H1 (cell line): ENCODE data around the gene P2RX1. TPM values are rescaled to one million over a fixed set of nuclear protein-coding genes. Genes with fewer than 3 reads are reported as not detected.

Experiments
- CTCF ChIA-PET: fragments of 300-600 bp; sonication (Branson Sonifier 250); formaldehyde crosslinking; loops from one replicate; lab custom pipeline; 2021; ENCODE audit not compliant: partially characterized antibody; lab: Charles Lee
- POLR2A ChIA-PET: fragments of 300-600 bp; sonication (Branson Sonifier 250); formaldehyde crosslinking; loops from one replicate; lab custom pipeline; 2021; ENCODE audit warnings: inconsistent platforms; ENCODE audit not compliant: partially characterized antibody; lab: Charles Lee
- DNase-seq, 2 experiments: peaks; one replicate each; pipeline versions ENCODE4 v3.0.0 to v3.0.0-alpha.2; 2010 to 2022; ENCODE audit warnings: low spot score in 2 of 2, low read depth in 1 of 2, mixed read lengths in 1 of 2
- FAIRE-seq: peaks from 2 replicates; lab custom pipeline; 2011; peaks lifted over from hg19 to GRCh38; lab: Jason Lieb, UNC
- H2AFZ ChIP-seq: 2 replicates; pipeline ENCODE4 v1.8.1; 2012; ENCODE audit warnings: low read length, inconsistent platforms
- H2AK5ac ChIP-seq: 2 replicates; pipeline ENCODE4 v1.6.1; 2013; ENCODE audit warnings: low read depth, low read length
- H2BK120ac ChIP-seq: replicated peaks from 2 replicates; pipeline ENCODE3; 2013; ENCODE audit warnings: low read depth, low read length, inconsistent platforms
- H2BK12ac ChIP-seq: 2 replicates; pipeline ENCODE4 v1.6.1; 2013; ENCODE audit warnings: low read depth, low read length
- H2BK15ac ChIP-seq: 2 replicates; pipeline ENCODE4 v1.6.1; 2013; ENCODE audit warnings: low read length
- H2BK20ac ChIP-seq: 2 replicates; pipeline ENCODE4 v1.6.1; 2013; ENCODE audit warnings: low read length
- H2BK5ac ChIP-seq: 2 replicates; pipeline ENCODE4 v1.6.1; 2013; ENCODE audit warnings: low read depth, low read length
- H3K14ac ChIP-seq: 2 replicates; pipeline ENCODE4 v1.6.1; 2013; ENCODE audit warnings: inconsistent platforms; ENCODE audit not compliant: insufficient read length
- H3K18ac ChIP-seq: 2 replicates; pipeline ENCODE4 v1.6.1; 2013; ENCODE audit warnings: low read length; ENCODE audit errors: extremely low read depth
- H3K23ac ChIP-seq: 2 replicates; pipeline ENCODE4 v1.6.1; 2013; ENCODE audit warnings: inconsistent platforms; ENCODE audit not compliant: insufficient read length
- H3K23me2 ChIP-seq: 2 replicates; pipeline ENCODE4 v1.6.1; 2013; ENCODE audit warnings: low read depth, low read length
- H3K27ac ChIP-seq: 2 replicates; pipeline ENCODE4 v1.6.1; 2011; ENCODE audit warnings: low read depth, low read length, inconsistent platforms
- H3K27me3 ChIP-seq, 4 experiments: replicated peaks in 1 of 4; 1 replicate in 1 of 4; 2 replicates in 3 of 4; pipeline versions ENCODE4 v1.6.1 to v1.8.1; 2011 to 2013; ENCODE audit warnings: low read length in 3 of 4, mild to moderate bottlenecking in 3 of 4, inconsistent platforms in 2 of 4, mixed read lengths in 2 of 4, moderate library complexity in 1 of 4; ENCODE audit not compliant: control insufficient read depth in 3 of 4, insufficient read depth in 3 of 4; ENCODE audit errors: extremely low read depth in 1 of 4
- H3K36me3 ChIP-seq, 4 experiments: 2 replicates each; pipeline versions ENCODE4 v1.6.1 to v1.8.1; 2011 to 2013; ENCODE audit warnings: mild to moderate bottlenecking in 4 of 4, low read length in 3 of 4, moderate library complexity in 2 of 4, control low read depth in 1 of 4, inconsistent platforms in 1 of 4; ENCODE audit not compliant: insufficient read depth in 4 of 4, control insufficient read depth in 2 of 4
- H3K4ac ChIP-seq: replicated peaks from 2 replicates; pipeline ENCODE3; 2013; ENCODE audit warnings: low read length, low read depth, mixed read lengths, inconsistent platforms; ENCODE audit not compliant: insufficient read length
- H3K4me1 ChIP-seq, 4 experiments: replicated peaks in 1 of 4; 1 replicate in 1 of 4; 2 replicates in 3 of 4; pipeline versions ENCODE4 v1.6.1 to v1.8.1; 2011 to 2013; ENCODE audit warnings: low read length in 3 of 4, inconsistent platforms in 2 of 4, mixed read lengths in 1 of 4; ENCODE audit not compliant: insufficient read depth in 4 of 4, control insufficient read depth in 3 of 4
- H3K4me2 ChIP-seq, 2 experiments: 2 replicates each; pipeline versions ENCODE4 v1.6.1 to v1.8.1; 2011 to 2013; ENCODE audit warnings: low read depth in 2 of 2, low read length in 2 of 2, control low read depth in 1 of 2, inconsistent platforms in 1 of 2, mild to moderate bottlenecking in 1 of 2; ENCODE audit not compliant: insufficient read depth in 1 of 2
- H3K4me3 ChIP-seq, 4 experiments: fragments of 200-600, 300-600 bp in 1 of 4; sonication (generic), shearing (Covaris generic), sonication (Bioruptor Twin) in 1 of 4; 2 replicates each; pipeline versions ENCODE4 v1.5.1 to v1.8.1; 2011 to 2016; ENCODE audit warnings: low read length in 4 of 4, low read depth in 3 of 4, control low read depth in 2 of 4, inconsistent platforms in 2 of 4, mild to moderate bottlenecking in 2 of 4, mixed read lengths in 1 of 4, moderate library complexity in 1 of 4; ENCODE audit not compliant: insufficient read depth in 2 of 4; ENCODE audit errors: extremely low read depth in 1 of 4
- H3K56ac ChIP-seq: replicated peaks from 2 replicates; pipeline ENCODE3; 2013; ENCODE audit warnings: low read depth, mild to moderate bottlenecking, mixed read lengths, low read length, inconsistent platforms; ENCODE audit not compliant: insufficient read length
- H3K79me1 ChIP-seq: 2 replicates; pipeline ENCODE4 v1.6.1; 2013; ENCODE audit warnings: low read depth, low read length, control low read depth
- H3K79me2 ChIP-seq, 2 experiments: 2 replicates each; pipeline versions ENCODE4 v1.6.1 to v1.8.1; 2012 to 2013; ENCODE audit warnings: low read length in 2 of 2, mild to moderate bottlenecking in 2 of 2, inconsistent platforms in 1 of 2; ENCODE audit not compliant: insufficient read depth in 2 of 2, control insufficient read depth in 1 of 2
- H3K9ac ChIP-seq, 4 experiments: replicated peaks in 1 of 4; 1 replicate in 1 of 4; 2 replicates in 3 of 4; pipeline versions ENCODE4 v1.6.1 to v1.8.1; 2011 to 2013; ENCODE audit warnings: low read depth in 3 of 4, low read length in 3 of 4, control low read depth in 2 of 4, mild to moderate bottlenecking in 2 of 4, moderate library complexity in 2 of 4, inconsistent platforms in 1 of 4; ENCODE audit errors: extremely low read depth in 1 of 4
- H3K9me3 ChIP-seq, 2 experiments: 2 replicates each; pipeline versions ENCODE4 v1.6.1 to v1.8.1; 2012 to 2013; ENCODE audit warnings: mild to moderate bottlenecking in 2 of 2, moderate library complexity in 2 of 2, control low read depth in 1 of 2, inconsistent platforms in 1 of 2, low read depth in 1 of 2, low read length in 1 of 2, mixed read lengths in 1 of 2; ENCODE audit not compliant: insufficient read depth in 2 of 2
- H4K20me1 ChIP-seq, 2 experiments: replicated peaks in 1 of 2; 2 replicates each; pipeline versions ENCODE3 to v1.8.1; 2011 to 2013; ENCODE audit warnings: inconsistent platforms in 2 of 2, low read length in 2 of 2, mild to moderate bottlenecking in 1 of 2; ENCODE audit not compliant: insufficient read depth in 2 of 2, control insufficient read depth in 1 of 2
- H4K5ac ChIP-seq: 2 replicates; pipeline ENCODE4 v1.6.1; 2013; ENCODE audit warnings: low read length, low read depth, mixed read lengths, inconsistent platforms; ENCODE audit not compliant: insufficient read length
- H4K8ac ChIP-seq: 2 replicates; pipeline ENCODE4 v1.8.0; 2013; ENCODE audit warnings: mild to moderate bottlenecking, moderate library complexity, low read length, inconsistent platforms; ENCODE audit not compliant: insufficient read depth; ENCODE audit errors: extremely low read depth
- H4K91ac ChIP-seq: replicated peaks from 2 replicates; pipeline ENCODE3; 2013; ENCODE audit warnings: low read length, mixed read lengths, inconsistent platforms; ENCODE audit not compliant: insufficient read length
- CTCF ChIP-seq, 3 experiments: IDR thresholded peaks; 1 replicate in 2 of 3; 2 replicates in 1 of 3; pipeline versions ENCODE4 v1.5.1 to v1.6.1; 2011; ENCODE audit warnings: low read length in 3 of 3, mild to moderate bottlenecking in 3 of 3, inconsistent platforms in 2 of 3, low read depth in 1 of 3, moderate library complexity in 1 of 3; ENCODE audit not compliant: insufficient read depth in 1 of 3; ENCODE audit errors: control extremely low read depth in 1 of 3
- KDM5A ChIP-seq: fragments of 200-600 bp; IDR thresholded peaks from 2 replicates; pipeline ENCODE4 v1.7.1; 2012; ENCODE audit warnings: mild to moderate bottlenecking, low read length, inconsistent platforms, mixed read lengths
- SIX5 ChIP-seq: IDR thresholded peaks from 2 replicates; pipeline ENCODE4 v1.6.1; 2011; ENCODE audit warnings: mild to moderate bottlenecking, low read depth, low read length
- WGBS, 2 experiments: shearing (Covaris generic) in 1 of 2; methylation state at CpG; one replicate each; pipeline versions ENCODE4 v1.1.6 to v1.1.7; 2013 to 2015; ENCODE audit warnings: low lambda C conversion rate in 2 of 2, mixed read lengths in 2 of 2, inconsistent platforms in 1 of 2, low coverage in 1 of 2, missing lambda C conversion rate in 1 of 2; ENCODE audit not compliant: insufficient replicate concordance in 2 of 2, insufficient coverage in 1 of 2, insufficient read length in 1 of 2; ENCODE audit errors: extremely low coverage in 1 of 2, missing lambda C conversion rate in 1 of 2; 5-methylcytosine and 5-hydroxymethylcytosine counted together
- polyA plus RNA-seq, 7 experiments: library from polyadenylated mRNA; depleted of rRNA in 3 of 7; stranded (reverse) in 5 of 7; unstranded in 2 of 7; fragments of >200 nt in 5 of 7; fragments of 200-250 nt in 2 of 7; gene quantifications; 1 replicate in 5 of 7; 2 replicates in 1 of 7; 4 replicates in 1 of 7; pipeline versions ENCODE4 v1.2.1 to v1.2.3, GENCODE V29; 2011 to 2013; ENCODE audit warnings: missing spikeins in 2 of 7, mixed read lengths in 2 of 7
- total RNA-seq: library from RNA; stranded (reverse); fragmentation: NEBNext Ultra II Directional; extraction: Animal tissue kit (Norgen Biotek cat#: 25700); gene quantifications from 2 replicates; pipeline ENCODE4 v1.2.1, GENCODE V29; 2021

P2RX1 gene
- total and polyA plus RNA-seq, 2 of the 8 experiments (the other 6 are each of a cell fraction or from before 2014, with no cell fraction given) = 0.45 to 1.1 TPM

GRCh38 chr17:3905017-3905520 lies 11.2 kb downstream of the P2RX1 start:
- ChIA-PET POLR2A (interaction anchor here (0.6 to 3.8 kb wide), 3 partner anchors 11 to 60 kb away, joined by 3 to 22 read pairs (median 6); partner anchors contain the start of genes CAMKK1 and NCBP3), CTCF (interaction anchor here (0.9 to 13.2 kb wide), 8 partner anchors 9 to 168 kb away, joined by 3 to 131 read pairs (median 18); partner anchors contain the start of genes CAMKK1 and NCBP3)
- no peaks in the 10 kb centered on the region for H3K27me3 ChIP-seq
- DNase-seq = no peak
- H3K18ac ChIP-seq = peak overlapping the region; percentile 95
- H3K36me3 ChIP-seq = 0 out of 8 replicates have a peak, but pooled peaks cover 0 to 2% (median 0%) of the 10 kb centered on the region in 4 experiments
- peak overlapping the region; percentile 96; the same call in 1 of the 2 replicates for H2BK5ac ChIP-seq
- H2AFZ ChIP-seq = no peak overlapping the region
- no peaks in the 10 kb centered on the region for H3K79me1 ChIP-seq
- no peak overlapping the region; the same call in 1 of the 2 replicates for H4K8ac ChIP-seq
- H3K79me2 ChIP-seq = no peaks in the 10 kb centered on the region
- no peak overlapping the region for H3K27ac ChIP-seq
- TF ChIP-seq CTCF (IDR thresholded peaks at IDR 0.05; ENCODE audit: control extremely low read depth in 1 of 3, insufficient read depth in 1 of 3, low read depth in 1 of 3, low read length in 3 of 3) (0 out of 4 replicates have a peak, but pooled peaks of 1 of the 3 experiments have one; percentile 2), SIX5 (no peak), KDM5A (no peak)
- peaks cover 5% of the 10 kb centered on the region; the same call in 1 of the 2 replicates for H3K23me2 ChIP-seq
- no peaks in the 10 kb centered on the region for H3K9me3 ChIP-seq
- H4K5ac ChIP-seq = no peak overlapping the region
- no peak overlapping the region for H3K4me3 ChIP-seq
- FAIRE-seq = no peak
- H2BK20ac ChIP-seq = peak overlapping the region; percentile 86; the same call in 1 of the 2 replicates
- peak overlapping the region; percentile 81; the same call in 1 of the 2 replicates for H2BK15ac ChIP-seq
- H3K4ac ChIP-seq = peak overlapping the region; percentile 66
- no peak overlapping the region; a peak in 1 of 4 replicates for H3K4me2 ChIP-seq
- WGBS, 2 experiments = 74% methylated on average over 11 of the region's 11 CpGs; no CpG with 5 or more reads in 1 of the 2 experiments
- H4K20me1 ChIP-seq = no peaks in the 10 kb centered on the region
- no peak overlapping the region for H3K9ac ChIP-seq
- no peak overlapping the region for H3K56ac ChIP-seq
- H3K14ac ChIP-seq = no peak overlapping the region
- H2AK5ac ChIP-seq = peak overlapping the region; percentile 69; the same call in 1 of the 2 replicates
- no peak overlapping the region for H2BK120ac ChIP-seq
- H3K23ac ChIP-seq = no peak overlapping the region
- H4K91ac ChIP-seq = peak overlapping the region; percentile 75
- H2BK12ac ChIP-seq = peak overlapping the region; percentile 90; the same call in 1 of the 2 replicates
- peaks cover 0 to 31% (median 25%) of the 10 kb centered on the region in 4 experiments; a peak in 6 of 7 replicates for H3K4me1 ChIP-seq
